Nucleus accumbens (tissue), 56 donors: ENCODE results near the gene CAV2.
"Not testable (repeated sequence)": the region's sequence is repeated elsewhere in the genome, so short reads cannot be mapped to it uniquely, and the experiment has no call there.

ENCODE experiments used
- DNase-seq, 56 donors: peaks; one replicate each; lab custom pipeline; 2025; lab: John Stamatoyannopoulos, UW

The CAV2 gene, protein sequence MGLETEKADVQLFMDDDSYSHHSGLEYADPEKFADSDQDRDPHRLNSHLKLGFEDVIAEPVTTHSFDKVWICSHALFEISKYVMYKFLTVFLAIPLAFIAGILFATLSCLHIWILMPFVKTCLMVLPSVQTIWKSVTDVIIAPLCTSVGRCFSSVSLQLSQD

GRCh38 chr7:116499168-116500077, at the start of gene CAV2:
CAV2 (plus strand) TSS chr7:116499738; CDS start chr7:116499782, 44 bp downstream.
- DNase-seq = peak in 14 of 56 donors; percentile 3 to 47 (median 25)

DNA sequence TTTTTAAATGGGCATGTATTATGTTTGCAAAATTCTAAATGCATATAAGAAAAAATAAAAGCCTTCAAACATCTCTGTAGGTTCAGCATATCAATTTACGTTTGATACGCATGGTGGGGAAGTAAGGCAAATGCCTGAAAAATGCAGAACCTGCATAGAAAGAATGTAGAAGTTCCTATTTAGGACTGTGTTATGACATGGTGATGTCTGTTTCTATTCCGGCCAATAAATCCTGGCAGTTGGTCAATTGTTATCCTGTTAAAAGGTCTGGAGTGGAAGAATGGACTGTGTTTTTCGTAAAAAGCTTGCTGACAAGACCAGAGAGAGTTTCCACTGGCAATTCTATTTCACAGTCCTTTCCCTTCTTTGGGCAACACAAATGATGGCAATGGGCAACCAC, 49.6 kb upstream of the CAV2 start:
- DNase-seq = no peak

GRCh38 chr7:116451957-116452729, 47.4 kb upstream of the CAV2 start:
- DNase-seq = no peak

DNA sequence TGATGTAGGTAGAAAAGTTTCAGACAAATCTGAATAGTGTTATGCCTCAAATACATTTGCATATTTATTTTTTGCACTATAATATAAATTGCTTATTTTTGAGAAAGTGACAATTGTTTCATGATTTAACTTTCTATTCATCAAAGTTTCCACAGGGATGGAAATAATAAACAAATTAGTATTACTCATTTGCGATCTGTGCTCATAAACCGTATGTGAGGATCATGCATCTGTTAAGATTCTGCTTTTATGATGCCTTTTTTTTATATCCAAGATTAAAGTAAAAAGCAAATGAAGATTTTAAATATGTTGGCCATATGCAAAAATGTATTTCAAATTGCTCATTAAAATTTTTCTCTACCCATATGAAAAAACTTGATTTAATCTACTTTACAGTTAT, 45.2 kb upstream of the CAV2 start:
- no peak for DNase-seq

DNA sequence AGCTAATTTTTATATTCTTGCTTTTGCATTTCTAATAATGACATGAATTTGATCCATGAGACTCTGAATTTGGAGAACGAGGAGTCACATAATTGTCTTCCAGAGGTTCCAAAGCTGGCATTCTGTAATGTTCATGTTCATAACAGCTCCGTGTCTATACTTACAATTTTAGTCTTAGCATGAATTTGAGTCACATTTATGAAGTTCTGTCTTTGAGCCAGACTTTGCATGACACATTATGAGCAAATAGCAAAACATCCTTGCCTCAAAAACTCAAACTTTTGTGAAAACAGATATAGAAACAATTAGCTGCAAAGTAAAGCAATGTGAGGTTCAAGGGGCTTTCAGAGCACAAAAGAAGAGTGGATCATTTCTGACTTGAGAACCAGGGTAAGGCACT, 44.5 kb upstream of the CAV2 start:
- no peak for DNase-seq

DNA sequence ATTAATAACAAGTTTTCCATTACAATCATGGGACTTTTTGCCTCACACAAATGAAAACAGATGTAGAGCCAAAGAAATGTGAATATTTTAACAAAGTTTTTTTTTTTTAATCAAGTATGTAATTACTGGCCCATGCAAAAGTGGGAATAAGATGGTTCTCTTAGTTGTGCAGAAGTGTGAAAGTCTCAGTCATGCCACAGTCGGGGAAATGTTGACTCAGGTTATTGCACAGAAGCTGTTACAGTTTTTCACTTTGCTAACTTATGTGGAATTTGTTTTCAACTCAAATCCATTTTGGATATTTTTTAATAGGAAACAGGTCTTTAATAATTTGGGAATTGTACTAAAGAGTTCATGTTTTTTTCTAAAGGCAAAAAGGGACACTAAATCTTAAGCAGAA, 44.0 kb upstream of the CAV2 start:
- DNase-seq = no peak

DNA sequence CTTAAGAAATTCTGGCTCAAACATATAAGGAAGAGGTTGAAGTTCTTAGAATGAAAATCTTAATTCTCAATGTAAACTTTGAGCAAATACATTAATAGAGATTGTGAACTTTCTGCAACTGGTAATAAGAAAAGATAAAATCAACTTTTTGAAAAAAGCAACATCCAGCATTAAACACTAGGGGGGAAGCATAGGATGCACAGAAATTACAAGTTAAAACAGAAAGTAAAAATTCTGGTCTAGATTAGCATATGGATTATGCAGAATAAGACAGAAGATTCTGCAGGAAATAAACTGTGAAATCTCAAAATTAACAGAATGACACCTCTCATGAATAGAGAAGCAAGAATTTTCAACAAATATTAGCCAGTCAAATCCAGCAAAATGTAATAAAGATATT, 38.0 kb upstream of the CAV2 start:
- no peak for DNase-seq

DNA sequence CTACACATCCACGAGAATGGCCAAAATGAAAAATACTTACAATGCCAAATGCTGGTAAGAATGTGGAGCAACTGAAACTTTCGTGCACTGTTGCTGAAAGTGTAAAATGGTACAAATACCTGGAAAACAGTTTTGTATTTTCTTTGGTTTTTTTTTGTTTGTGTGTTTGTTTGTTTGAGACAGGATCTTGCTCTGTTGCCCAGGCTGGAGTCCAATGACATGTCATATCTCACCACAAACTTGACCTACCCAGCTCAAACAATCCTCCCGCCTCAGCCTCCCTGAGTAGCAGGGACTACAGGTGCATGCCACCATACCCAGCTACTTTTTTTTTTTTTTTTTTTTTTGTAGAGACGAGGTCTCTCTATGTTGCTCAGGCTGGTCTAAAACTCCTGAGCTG, 35.6 kb upstream of the CAV2 start:
- no peak for DNase-seq

GRCh38 chr7:116464375-116464774, 35.2 kb upstream of the CAV2 start:
- DNase-seq = no peak

GRCh38 chr7:116465125-116465524, 34.4 kb upstream of the CAV2 start:
- no peak for DNase-seq

GRCh38 chr7:116468534-116468933, 31.0 kb upstream of the CAV2 start:
- DNase-seq = no peak

DNA sequence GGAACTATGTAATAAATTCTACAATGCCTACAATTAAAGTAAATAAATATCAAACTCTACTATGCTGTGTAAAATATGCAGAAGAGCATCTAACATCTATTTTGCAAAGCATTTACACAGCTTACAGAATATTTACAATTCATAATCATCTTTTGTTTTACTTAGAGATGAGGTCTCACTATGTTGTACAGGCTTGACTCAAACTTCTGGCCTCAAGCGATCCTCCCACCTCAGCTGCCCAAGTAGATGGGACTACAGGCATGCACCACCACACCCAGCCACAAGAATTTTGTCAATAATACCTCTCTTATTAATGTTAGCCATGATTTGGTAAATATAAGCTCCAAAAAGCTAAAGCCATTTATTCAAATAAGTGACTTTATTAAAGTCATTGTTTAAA, 21.9 kb upstream of the CAV2 start:
- DNase-seq = no peak

DNA sequence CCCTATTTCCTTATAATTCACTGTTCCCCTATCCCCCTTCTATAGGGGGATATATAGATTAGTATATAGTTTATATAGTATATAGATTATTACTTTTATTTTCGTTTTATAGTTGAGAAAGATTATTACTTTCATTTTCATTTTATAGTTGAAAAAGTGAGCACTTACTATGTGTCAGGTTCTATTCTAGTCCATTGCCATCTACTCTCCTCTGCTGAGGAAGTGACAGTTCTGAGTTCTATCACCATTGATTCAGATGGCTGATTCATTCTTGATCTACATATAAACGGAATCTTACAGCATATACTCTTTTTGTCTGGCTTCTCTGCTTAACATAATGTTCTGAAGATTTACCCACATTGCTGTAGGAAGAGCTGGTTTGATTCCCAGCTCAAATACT, 20.7 kb upstream of the CAV2 start:
- DNase-seq = no peak

GRCh38 chr7:116483271-116483942, 16.1 kb upstream of the CAV2 start:
- no peak for DNase-seq

- DNase-seq = not testable (repeated sequence)
Measured at GRCh38 chr7:116484389-116484788, 15.1 kb upstream of the CAV2 start.

- no peak for DNase-seq
Measured at GRCh38 chr7:116487907-116488521, 11.5 kb upstream of the CAV2 start.

GRCh38 chr7:116490351-116490750, 9.2 kb upstream of the CAV2 start:
- DNase-seq = no peak

- DNase-seq = no peak
Measured at GRCh38 chr7:116491887-116492653, 7.5 kb upstream of the CAV2 start.

DNA sequence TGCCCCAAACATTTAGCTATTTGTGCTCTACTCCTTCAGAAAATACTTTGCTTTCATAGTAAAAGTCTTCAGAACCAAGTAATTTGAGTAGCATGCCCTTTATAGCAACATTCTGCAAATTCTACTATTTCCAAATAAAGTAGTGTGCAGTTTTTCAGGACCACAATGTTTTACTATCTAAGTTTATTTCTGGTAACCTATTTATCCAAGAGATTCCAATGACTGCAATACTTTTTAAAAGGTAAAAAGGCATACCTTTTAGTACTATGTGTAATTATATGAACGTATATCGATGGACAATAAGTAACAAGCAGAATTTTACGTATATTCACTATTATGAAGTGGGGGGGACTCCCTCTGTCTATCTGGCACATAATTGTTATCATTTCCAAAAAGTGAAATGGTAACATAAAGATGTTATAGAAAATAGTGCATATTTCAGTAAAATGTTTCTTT, 6.9 kb upstream of the CAV2 start:
- DNase-seq = no peak
